ENCODE results near the gene FGF22.

GRCh38 chr19:594265-594870, 45.3 kb upstream of the FGF22 start:
- TF ChIP-seq POLR2AphosphoS5 (IDR thresholded peaks at IDR 0.05; ENCODE audit: low read depth, low read length), result no peak
- TF ChIP-seq REST (IDR thresholded peaks at IDR 0.05; ENCODE audit: insufficient read depth in 1 of 2, low read depth in 2 of 2, low read length in 2 of 2), result no peak
